ENCODE results near the gene THEM4.
A peak's percentile ranks its signal among the peaks of the same experiment; 100 is the strongest.

THEM4 gene

GRCh38 chr1:151839457-151840403, 69.6 kb downstream of the THEM4 start, which contains the start of gene C2CD4D:
Gene C2CD4D (minus strand): TSS chr1:151839820. CDS start chr1:151838989, 831 bp downstream.
- DNase-seq (ENCODE audit: insufficient read length, low spot score), result no peak
- no peak for FAIRE-seq

GRCh38 chr1:151839082-151839412, 70.3 kb downstream of the THEM4 start:
- DNase-seq (ENCODE audit: insufficient read length, low spot score), result no peak
- no peak for FAIRE-seq

- DNase-seq (ENCODE audit: insufficient read length, low spot score) (no peak), FAIRE-seq (no peak)
These were observed 70.9 kb downstream of the THEM4 start for GRCh38 chr1:151838222-151839081.

DNA sequence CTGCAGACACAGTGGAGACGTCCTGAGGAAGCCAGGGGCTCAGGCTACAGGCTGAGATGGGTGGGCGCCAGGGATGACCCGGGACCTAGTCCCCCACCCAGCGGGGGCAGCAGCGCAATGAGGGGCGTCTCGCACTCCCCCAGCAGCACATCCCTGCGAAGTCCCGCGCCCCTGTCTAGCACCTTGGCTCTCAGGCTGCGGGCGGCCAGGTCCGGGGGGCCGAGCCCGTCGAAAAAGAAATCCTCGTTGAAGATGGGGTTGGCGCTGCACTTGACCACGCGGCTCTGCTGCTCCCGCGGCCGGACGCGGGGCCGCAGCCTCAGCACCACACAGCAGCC, 71.5 kb downstream of the THEM4 start:
- DNase-seq (ENCODE audit: insufficient read length, low spot score) (no peak), FAIRE-seq (no peak)

GRCh38 chr1:151837197-151837596, 72.1 kb downstream of the THEM4 start:
- DNase-seq (ENCODE audit: insufficient read length, low spot score) (no peak), FAIRE-seq (no peak)

- no peak for FAIRE-seq
- no peak for DNase-seq (ENCODE audit: insufficient read length, low spot score)
These were observed 73.7 kb downstream of the THEM4 start for GRCh38 chr1:151835596-151835995.

- no peak for FAIRE-seq
- DNase-seq (ENCODE audit: insufficient read length, low spot score), result no peak
These were observed 75.1 kb downstream of the THEM4 start for GRCh38 chr1:151834239-151834638.

GRCh38 chr1:151833172-151833900, 76.0 kb downstream of the THEM4 start:
- FAIRE-seq (no peak), DNase-seq (ENCODE audit: insufficient read length, low spot score) (no peak)

- DNase-seq (ENCODE audit: insufficient read length, low spot score) (no peak), FAIRE-seq (no peak)
These were observed 76.9 kb downstream of the THEM4 start for GRCh38 chr1:151832318-151832980.

GRCh38 chr1:151831605-151832004, 77.7 kb downstream of the THEM4 start, which contains the start of gene RORC:
Gene RORC (minus strand): TSS chr1:151831802. CDS start chr1:151831764, 38 bp downstream.
- DNase-seq (ENCODE audit: insufficient read length, low spot score), result no peak
- FAIRE-seq, result no peak

DNA sequence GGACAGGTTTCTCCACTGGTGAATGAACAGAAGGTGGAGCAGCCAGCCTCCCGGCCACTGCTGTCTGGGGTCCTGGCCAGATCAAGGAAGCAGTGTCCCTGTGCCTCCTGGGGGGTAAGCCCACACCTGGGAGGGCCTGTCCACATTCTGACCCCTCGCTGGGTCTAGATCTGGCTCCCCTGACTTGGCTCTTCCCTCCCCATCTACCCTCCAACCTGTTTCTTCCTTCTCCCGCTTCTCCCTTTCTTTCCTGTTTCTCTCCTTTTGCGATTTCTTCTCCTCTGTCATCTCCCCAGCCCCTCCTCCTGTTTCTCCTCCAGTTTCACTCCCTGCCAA, 78.1 kb downstream of the THEM4 start:
- FAIRE-seq, result no peak
- no peak for DNase-seq (ENCODE audit: insufficient read length, low spot score)

DNA sequence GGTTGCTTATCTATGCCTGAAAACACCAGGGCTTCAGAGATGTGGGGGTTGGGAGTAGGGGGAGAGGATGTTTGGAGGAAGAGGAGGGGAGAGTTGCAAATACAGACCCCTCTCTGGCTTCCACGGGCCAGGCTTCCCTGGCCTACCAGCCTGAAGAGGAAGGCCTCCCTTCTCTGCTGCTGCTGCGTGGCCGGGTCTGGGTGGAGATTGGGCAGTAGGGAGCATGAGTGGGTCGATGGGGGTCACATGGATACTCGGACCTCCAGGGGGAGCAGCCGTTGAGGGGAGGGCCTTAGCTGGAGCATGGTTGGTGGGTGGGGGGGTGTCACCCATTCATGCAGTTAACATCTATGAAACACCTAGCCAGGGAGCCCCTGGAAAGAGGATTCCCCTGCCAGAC, 79.3 kb downstream of the THEM4 start:
- DNase-seq (ENCODE audit: insufficient read length, low spot score), result no peak
- no peak for FAIRE-seq

GRCh38 chr1:151829352-151830046, 79.8 kb downstream of the THEM4 start:
- no peak for DNase-seq (ENCODE audit: insufficient read length, low spot score)
- no peak for FAIRE-seq

GRCh38 chr1:151828921-151829320, 80.4 kb downstream of the THEM4 start:
- peak; percentile 64 for DNase-seq (ENCODE audit: insufficient read length, low spot score)
- FAIRE-seq, result no peak

GRCh38 chr1:151827853-151828252, 81.5 kb downstream of the THEM4 start:
- no peak for FAIRE-seq
- DNase-seq (ENCODE audit: insufficient read length, low spot score), result no peak

DNA sequence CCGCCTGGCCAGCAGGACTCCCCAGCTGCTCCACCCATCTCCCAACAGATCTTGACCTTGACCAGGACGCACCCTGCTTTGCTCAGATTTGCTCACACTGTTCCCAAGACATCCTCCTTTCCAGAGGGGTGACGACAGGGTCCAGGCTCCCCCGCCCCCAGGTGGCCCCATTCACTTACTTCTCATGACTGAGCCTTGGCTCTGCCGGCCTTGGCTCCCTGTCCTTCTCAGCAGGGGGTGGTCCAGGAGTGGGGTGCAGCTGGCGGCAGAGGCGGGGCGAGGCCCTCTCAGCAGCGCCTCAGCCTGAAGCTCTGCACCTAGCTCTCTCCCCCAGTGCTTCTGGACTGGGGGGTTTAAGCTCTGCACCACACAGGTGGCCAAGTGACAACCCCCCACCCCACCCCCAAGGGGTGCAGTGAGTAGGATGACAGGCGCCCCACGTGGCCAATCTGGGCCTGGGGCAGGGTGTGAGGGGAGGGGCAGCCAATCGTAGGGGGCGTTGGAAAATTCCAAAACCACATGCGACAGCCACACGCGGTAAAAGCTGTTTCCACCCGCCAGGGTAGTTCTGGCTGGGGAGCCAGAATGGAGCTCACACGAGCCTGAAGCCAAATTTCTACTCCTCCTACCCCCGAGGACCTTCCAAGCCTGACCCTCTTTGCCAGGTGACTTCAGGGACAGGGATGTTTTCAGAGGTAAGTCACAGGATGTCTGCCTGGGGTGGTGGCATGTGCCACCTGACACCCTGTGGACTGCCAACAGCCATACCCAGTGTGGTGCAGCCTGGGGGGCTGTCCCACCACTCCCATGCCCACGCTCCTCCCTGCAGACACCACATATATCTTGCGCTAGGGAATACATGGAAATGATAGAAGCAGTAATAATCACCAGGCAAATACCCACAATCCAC, 83.3 kb downstream of the THEM4 start:
- FAIRE-seq (no peak), DNase-seq (ENCODE audit: insufficient read length, low spot score) (no peak)

DNA sequence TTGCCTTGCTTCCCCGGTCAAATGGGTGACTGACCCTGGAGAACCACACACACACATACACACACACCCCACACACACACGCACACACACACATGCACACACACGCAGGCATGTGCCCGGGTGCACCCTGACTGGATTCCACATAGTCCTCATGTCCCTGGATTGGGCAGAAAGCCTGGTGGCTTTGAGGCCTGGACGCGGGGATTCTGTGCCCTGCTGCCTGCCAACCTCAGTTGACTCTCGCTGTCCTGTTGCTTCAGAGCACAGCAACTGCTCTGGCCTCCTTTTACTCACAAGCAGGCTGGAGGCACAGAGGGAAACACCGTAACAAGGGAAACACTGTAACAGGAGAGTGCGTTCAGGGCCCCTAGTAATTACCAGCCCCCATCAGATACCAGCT, 84.1 kb downstream of the THEM4 start:
- DNase-seq (ENCODE audit: insufficient read length, low spot score), result no peak
- FAIRE-seq, result no peak

Data from HTR-8/SVneo (cell line).